K562 (cell line): ENCODE data around the gene RASGRP1. TPM values are rescaled to one million over a fixed set of nuclear protein-coding genes. Genes with fewer than 3 reads are reported as not detected.

Experiments used
- ATAC-seq: fragments of 200-7000 bp; cut with Tn5 transposase; 3 replicates; pipeline ENCODE4 v1.9.1; 2020; ENCODE audit warnings: moderate library complexity
- BruUV-seq: library from RNA; stranded (reverse); fragments of 400-500 nt; replicated peaks from 2 replicates; lab custom pipeline; 2021; lab: Mats Ljungman, UMichigan
- CTCF ChIA-PET: fragments of 300-600 bp; formaldehyde crosslinking; extraction: SDS; loops from one replicate; lab custom pipeline; 2021; ENCODE audit warnings: low intra/inter-chr PET ratio; lab: Yijun Ruan, JAX
- POLR2A ChIA-PET: fragments of 300-600, 350-650 bp; sonication (Branson Sonifier 250); formaldehyde crosslinking; extraction: SDS; loops from one replicate; lab custom pipeline; 2021; ENCODE audit warnings: antibody characterized with exemption, inconsistent platforms; lab: Yijun Ruan, JAX
- DNase-seq, 4 experiments: peaks; one replicate each; pipeline versions ENCODE4 v3.0.0 to v3.0.0-alpha.2; 2011 to 2018; ENCODE audit warnings: low spot score in 3 of 4, mixed read lengths in 3 of 4; ENCODE audit errors: extremely low read depth in 1 of 4
- FAIRE-seq: peaks from 2 replicates; lab custom pipeline; 2011; peaks lifted over from hg19 to GRCh38; lab: Jason Lieb, UNC
- H2AFZ ChIP-seq: 2 replicates; pipeline ENCODE4 v1.6.0; 2011; ENCODE audit warnings: low read depth, low read length, control low read depth, inconsistent platforms
- H3K27ac ChIP-seq: fragments of 200-600 bp; 3 replicates; pipeline ENCODE4 v1.8.0; 2011; ENCODE audit warnings: low read depth, mild to moderate bottlenecking, control low read depth, inconsistent platforms, low read length, moderate library complexity, mixed read lengths; ENCODE audit errors: extremely low read depth
- H3K27me3 ChIP-seq, 2 experiments: fragments of 300-600 bp in 1 of 2; 2 replicates in 1 of 2; 3 replicates in 1 of 2; pipeline versions ENCODE4 v1.6.0 to v1.8.0; 2011; ENCODE audit warnings: inconsistent platforms in 2 of 2, low read length in 2 of 2, mild to moderate bottlenecking in 1 of 2, mixed read lengths in 1 of 2, moderate library complexity in 1 of 2; ENCODE audit not compliant: control insufficient read depth in 2 of 2, insufficient read depth in 2 of 2
- H3K36me3 ChIP-seq: fragments of 300-600 bp; 3 replicates; pipeline ENCODE4 v1.8.0; 2011; ENCODE audit warnings: mild to moderate bottlenecking, low read length, inconsistent platforms; ENCODE audit not compliant: control insufficient read depth, insufficient read depth
- H3K4me1 ChIP-seq, 2 experiments: fragments of 200-600 bp in 1 of 2; replicated peaks in 1 of 2; 2 replicates in 1 of 2; 3 replicates in 1 of 2; pipeline versions ENCODE4 v1.5.1 to v1.8.0; 2011; ENCODE audit warnings: inconsistent platforms in 2 of 2, low read length in 2 of 2, mild to moderate bottlenecking in 1 of 2, mixed read lengths in 1 of 2, moderate library complexity in 1 of 2; ENCODE audit not compliant: control insufficient read depth in 2 of 2, insufficient read depth in 2 of 2
- H3K4me2 ChIP-seq: 2 replicates; pipeline ENCODE4 v1.6.1; 2011; ENCODE audit warnings: low read length, control low read depth, inconsistent platforms, mixed read lengths; ENCODE audit not compliant: insufficient read depth
- H3K4me3 ChIP-seq: fragments of 200-600 bp; sonication (generic), shearing (Covaris generic); 2 replicates; pipeline ENCODE4 v1.5.1; 2016; ENCODE audit warnings: control low read depth, inconsistent platforms
- H3K79me2 ChIP-seq: fragments of 200-600 bp; 3 replicates; pipeline ENCODE4 v1.8.0; 2011; ENCODE audit warnings: low read length, inconsistent platforms; ENCODE audit not compliant: control insufficient read depth, insufficient read depth
- H3K9ac ChIP-seq, 2 experiments: 2 replicates each; pipeline versions ENCODE4 v1.6.0 to v1.6.1; 2011; ENCODE audit warnings: low read depth in 2 of 2, low read length in 2 of 2, control low read depth in 1 of 2, inconsistent platforms in 1 of 2, mild to moderate bottlenecking in 1 of 2, mixed read lengths in 1 of 2; ENCODE audit not compliant: insufficient read depth in 1 of 2
- H3K9me1 ChIP-seq: one replicate; pipeline ENCODE4 v1.6.0; 2011; ENCODE audit warnings: inconsistent platforms, mild to moderate bottlenecking, low read length, moderate library complexity; ENCODE audit not compliant: control insufficient read depth, insufficient read depth
- H3K9me3 ChIP-seq: replicated peaks from 2 replicates; pipeline ENCODE4 v1.5.1; 2011; ENCODE audit warnings: low read depth, low read length, inconsistent platforms; ENCODE audit not compliant: control insufficient read depth, insufficient read depth
- H4K20me1 ChIP-seq: replicated peaks from 2 replicates; pipeline ENCODE4 v1.6.1; 2011; ENCODE audit warnings: low read length, inconsistent platforms, mixed read lengths; ENCODE audit not compliant: control insufficient read depth, insufficient read depth
- ARID2 ChIP-seq: fragments of 450-650 bp; IDR thresholded peaks from 2 replicates; pipeline ENCODE4 v1.6.1; 2017; ENCODE audit warnings: antibody characterized with exemption, mild to moderate bottlenecking
- MEF2A ChIP-seq: IDR thresholded peaks from 2 replicates; pipeline ENCODE4 v1.6.1; 2011; ENCODE audit warnings: low read depth, mild to moderate bottlenecking, low read length, moderate library complexity; ENCODE audit not compliant: control insufficient read depth
- SRF ChIP-seq, 2 experiments: fragments of 250-450, 450-650 bp in 1 of 2; sonication (Bioruptor Pico) in 1 of 2; sonication (generic) in 1 of 2; formaldehyde crosslinking; IDR thresholded peaks; 2 replicates each; pipeline versions ENCODE4 v1.5.0 to v1.5.1; 2020 to 2022; ENCODE audit warnings: mild to moderate bottlenecking in 1 of 2, missing genetic modification reagents in 1 of 2
- ZNF140 ChIP-seq: fragments of 250-450 bp; sonication (Bioruptor Pico); IDR thresholded peaks from 2 replicates; pipeline ENCODE4 v1.8.0; 2021; ENCODE audit warnings: moderate library complexity, mild to moderate bottlenecking, inconsistent platforms
- WGBS: fragments of 100-300 bp; shearing (Covaris generic); methylation state at CpG from one replicate; pipeline ENCODE4 v1.1.6; 2016; ENCODE audit warnings: low coverage, mixed read lengths; ENCODE audit not compliant: insufficient coverage; ENCODE audit errors: missing lambda C conversion rate; 5-methylcytosine and 5-hydroxymethylcytosine counted together
- in situ Hi-C: fragments of 300-500 bp; cut with MboI; formaldehyde crosslinking; loops from 4 replicates; pipeline ENCODE4 v1.15.0; 2018; ENCODE audit warnings: inconsistent platforms, mixed read lengths
- intact Hi-C: fragments of 100-400 bp; cut with micrococcal nuclease; formaldehyde crosslinking; loops from 2 replicates; pipeline ENCODE4 v1.14.2; 2022
- polyA plus RNA-seq, 8 experiments: library from polyadenylated mRNA; depleted of rRNA in 4 of 8; stranded (reverse) in 5 of 8; unstranded in 3 of 8; fragments of >200 nt; fragmentation: Nextera tagmentation in 2 of 8; fragmentation: Illumina TruSeq in 1 of 8; extraction: Ambion mirVana in 2 of 8; extraction: Trizol in 1 of 8; gene quantifications; 2 replicates each; pipeline versions ENCODE4 v1.2.1 to v1.2.3, GENCODE V29; 2011 to 2014; ENCODE audit warnings: inconsistent platforms in 1 of 8, missing spikeins in 1 of 8
- total RNA-seq, 7 experiments: library from RNA; depleted of rRNA in 6 of 7; stranded (reverse); fragments of >200 nt in 6 of 7; fragmentation: Illumina TruSeq in 2 of 7; extraction: Trizol in 2 of 7; gene quantifications; 2 replicates each; pipeline versions ENCODE4 v1.2.1 to v1.2.3, GENCODE V29; 2011 to 2021; ENCODE audit warnings: low replicate concordance in 1 of 7
- TF ChIP-seq, protein P1 (sequence below): sonication (generic); formaldehyde crosslinking; IDR thresholded peaks from 2 replicates; pipeline ENCODE4 v1.8.0; 2023; ENCODE audit warnings: mild to moderate bottlenecking, missing genetic modification reagents

RASGRP1 gene
- total and polyA plus RNA-seq, 9 of the 15 experiments (the other 6 are each of a cell fraction or from before 2014, with no cell fraction given) = 0.14 to 0.72 (median 0.31) TPM

DNA sequence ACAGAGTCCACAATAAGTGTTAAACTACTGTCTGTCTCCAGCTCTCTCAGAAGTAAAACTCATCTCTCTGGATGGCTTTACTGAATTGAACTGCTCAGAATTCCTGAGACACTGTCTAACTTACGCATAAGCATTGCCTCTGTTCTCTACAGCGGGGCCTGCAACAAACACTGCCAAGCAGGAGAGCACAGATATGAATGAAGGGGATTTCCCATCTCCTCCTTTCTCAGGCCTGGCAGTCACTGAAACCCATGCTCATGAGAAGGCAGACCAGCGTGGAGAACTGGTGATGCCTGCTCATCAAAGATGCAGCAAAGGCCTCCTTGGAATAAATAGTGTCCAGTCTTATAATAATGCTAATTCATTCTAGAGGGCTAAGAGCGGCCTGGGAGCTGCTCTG lies 10.3 kb downstream of the RASGRP1 start:
- intact Hi-C loops (no loop called here), in situ Hi-C loops (no loop called here)
- Histone ChIP-seq H4K20me1 (no peaks in the 10 kb centered on the region), H3K4me2 (no peak overlapping the region), H3K4me3 (no peak overlapping the region), H3K9ac (no peak overlapping the region), H3K9me1 (no peaks in the 10 kb centered on the region), H3K27me3 (peaks cover 3 to 7% of the 10 kb centered on the region in 2 experiments; a peak in 3 of 5 replicates), H3K4me1 (peaks cover 0 to 5% of the 10 kb centered on the region in 2 experiments; a peak in 1 of 5 replicates), H3K9me3 (no peaks in the 10 kb centered on the region), H3K36me3 (no peaks in the 10 kb centered on the region), H3K79me2 (no peaks in the 10 kb centered on the region), H2AFZ (no peak overlapping the region), H3K27ac (no peak overlapping the region)
- TF ChIP-seq ZNF140 (no peak), ARID2 (no peak), MEF2A (no peak), SRF (CRISPR knock-in tag; IDR thresholded peaks at IDR 0.05) (no peak)
- TF ChIP-seq, protein P1, sequence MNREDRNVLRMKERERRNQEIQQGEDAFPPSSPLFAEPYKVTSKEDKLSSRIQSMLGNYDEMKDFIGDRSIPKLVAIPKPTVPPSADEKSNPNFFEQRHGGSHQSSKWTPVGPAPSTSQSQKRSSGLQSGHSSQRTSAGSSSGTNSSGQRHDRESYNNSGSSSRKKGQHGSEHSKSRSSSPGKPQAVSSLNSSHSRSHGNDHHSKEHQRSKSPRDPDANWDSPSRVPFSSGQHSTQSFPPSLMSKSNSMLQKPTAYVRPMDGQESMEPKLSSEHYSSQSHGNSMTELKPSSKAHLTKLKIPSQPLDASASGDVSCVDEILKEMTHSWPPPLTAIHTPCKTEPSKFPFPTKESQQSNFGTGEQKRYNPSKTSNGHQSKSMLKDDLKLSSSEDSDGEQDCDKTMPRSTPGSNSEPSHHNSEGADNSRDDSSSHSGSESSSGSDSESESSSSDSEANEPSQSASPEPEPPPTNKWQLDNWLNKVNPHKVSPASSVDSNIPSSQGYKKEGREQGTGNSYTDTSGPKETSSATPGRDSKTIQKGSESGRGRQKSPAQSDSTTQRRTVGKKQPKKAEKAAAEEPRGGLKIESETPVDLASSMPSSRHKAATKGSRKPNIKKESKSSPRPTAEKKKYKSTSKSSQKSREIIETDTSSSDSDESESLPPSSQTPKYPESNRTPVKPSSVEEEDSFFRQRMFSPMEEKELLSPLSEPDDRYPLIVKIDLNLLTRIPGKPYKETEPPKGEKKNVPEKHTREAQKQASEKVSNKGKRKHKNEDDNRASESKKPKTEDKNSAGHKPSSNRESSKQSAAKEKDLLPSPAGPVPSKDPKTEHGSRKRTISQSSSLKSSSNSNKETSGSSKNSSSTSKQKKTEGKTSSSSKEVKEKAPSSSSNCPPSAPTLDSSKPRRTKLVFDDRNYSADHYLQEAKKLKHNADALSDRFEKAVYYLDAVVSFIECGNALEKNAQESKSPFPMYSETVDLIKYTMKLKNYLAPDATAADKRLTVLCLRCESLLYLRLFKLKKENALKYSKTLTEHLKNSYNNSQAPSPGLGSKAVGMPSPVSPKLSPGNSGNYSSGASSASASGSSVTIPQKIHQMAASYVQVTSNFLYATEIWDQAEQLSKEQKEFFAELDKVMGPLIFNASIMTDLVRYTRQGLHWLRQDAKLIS = no peak
- 29% methylated on average over 4 of the region's 4 CpGs for WGBS
- DNase-seq = no peak
- ATAC-seq = no peak
- CTCF ChIA-PET = no interaction called here
- POLR2A ChIA-PET = no interaction called here
- FAIRE-seq = no peak
- no TSS peak for BruUV-seq
